Urothelium cell line (cell line): ENCODE data around the gene ZNF862.

ENCODE experiments used
- DNase-seq: peaks from one replicate; pipeline ENCODE4 v3.0.0; 2011; ENCODE audit warnings: low spot score, mixed read lengths
- FAIRE-seq: peaks from 2 replicates; lab custom pipeline; 2011; peaks lifted over from hg19 to GRCh38; lab: Jason Lieb, UNC

ZNF862 gene

GRCh38 chr7:149839933-149840332 lies 1.8 kb downstream of the ZNF862 start:
- DNase-seq (no peak), FAIRE-seq (no peak)

GRCh38 chr7:149843566-149843965 lies 5.4 kb downstream of the ZNF862 start:
- DNase-seq (no peak), FAIRE-seq (no peak)

GRCh38 chr7:149844445-149844844 lies 6.3 kb downstream of the ZNF862 start:
- no peak for DNase-seq

GRCh38 chr7:149845257-149845980 lies 7.2 kb downstream of the ZNF862 start:
- FAIRE-seq: no peak

More at GRCh38 chr7:149844445-149844844, 6.3 kb downstream of the ZNF862 start:
- no peak for FAIRE-seq

GRCh38 chr7:149846021-149846420 lies 7.8 kb downstream of the ZNF862 start:
- DNase-seq (no peak), FAIRE-seq (no peak)

More at GRCh38 chr7:149845257-149845980, 7.2 kb downstream of the ZNF862 start:
- no peak for DNase-seq

GRCh38 chr7:149846436-149847046 lies 8.4 kb downstream of the ZNF862 start:
- no peak for FAIRE-seq
- DNase-seq: no peak

- no peak for DNase-seq
- no peak for FAIRE-seq
Measured at GRCh38 chr7:149849174-149849573, 11.0 kb downstream of the ZNF862 start.

- DNase-seq: no peak
- no peak for FAIRE-seq
Measured at GRCh38 chr7:149850007-149850594, 11.9 kb downstream of the ZNF862 start.

- FAIRE-seq (no peak), DNase-seq (no peak)
Measured at GRCh38 chr7:149850716-149851115, 12.5 kb downstream of the ZNF862 start.

- no peak for FAIRE-seq
Measured at GRCh38 chr7:149851449-149851848, 13.3 kb downstream of the ZNF862 start.

GRCh38 chr7:149853157-149853556 lies 15.0 kb downstream of the ZNF862 start:
- FAIRE-seq: no peak

More at GRCh38 chr7:149851449-149851848, 13.3 kb downstream of the ZNF862 start:
- DNase-seq: no peak

GRCh38 chr7:149854611-149855360 lies 16.6 kb downstream of the ZNF862 start:
- FAIRE-seq (no peak), DNase-seq (peak; percentile 19)

More at GRCh38 chr7:149853157-149853556, 15.0 kb downstream of the ZNF862 start:
- DNase-seq: peak; percentile 44

GRCh38 chr7:149855361-149856305 lies 17.5 kb downstream of the ZNF862 start:
- DNase-seq: peak; percentile 31
- FAIRE-seq: no peak

GRCh38 chr7:149856583-149856982 lies 18.4 kb downstream of the ZNF862 start:
- no peak for DNase-seq
- FAIRE-seq: no peak

- DNase-seq: no peak
- FAIRE-seq: no peak
Measured at GRCh38 chr7:149859369-149859768, 21.2 kb downstream of the ZNF862 start.

- no peak for DNase-seq
- no peak for FAIRE-seq
Measured at GRCh38 chr7:149859876-149860275, 21.7 kb downstream of the ZNF862 start.

GRCh38 chr7:149860821-149861727 lies 22.9 kb downstream of the ZNF862 start:
- DNase-seq: no peak

GRCh38 chr7:149861728-149862045 lies 23.5 kb downstream of the ZNF862 start:
- DNase-seq: no peak
- FAIRE-seq: no peak

More at GRCh38 chr7:149860821-149861727, 22.9 kb downstream of the ZNF862 start:
- FAIRE-seq: no peak

- FAIRE-seq (no peak), DNase-seq (no peak)
Measured at GRCh38 chr7:149862156-149862555, 24.0 kb downstream of the ZNF862 start.
